Colonic mucosa (tissue), 4 donors: Measurements from ENCODE around the gene SUSD2. TPM values are rescaled to one million over a fixed set of nuclear protein-coding genes. Genes with fewer than 3 reads are reported as not detected.
"Not testable (repeated sequence)": the region's sequence is repeated elsewhere in the genome, so short reads cannot be mapped to it uniquely, and the experiment has no call there.

ENCODE experiments used
- DNase-seq: peaks from one replicate; pipeline ENCODE4 v3.0.0-alpha.2; 2020
- H3K27ac ChIP-seq: fragments of 200-600 bp; one replicate; pipeline ENCODE4 v1.8.0; 2021
- H3K27me3 ChIP-seq: fragments of 200-600 bp; one replicate; pipeline ENCODE4 v1.8.0; 2021
- H3K36me3 ChIP-seq: fragments of 200-600 bp; one replicate; pipeline ENCODE4 v1.8.0; 2021
- H3K4me1 ChIP-seq: fragments of 200-600 bp; one replicate; pipeline ENCODE4 v1.8.0; 2021; ENCODE audit warnings: mild to moderate bottlenecking
- H3K4me3 ChIP-seq: fragments of 200-600 bp; one replicate; pipeline ENCODE4 v1.8.0; 2021
- H3K9ac ChIP-seq, 2 donors: one replicate each; pipeline ENCODE4 v1.7.0; 2013; ENCODE audit warnings: control low read depth in 2 of 2, low read depth in 2 of 2, low read length in 2 of 2
- H3K9me3 ChIP-seq: fragments of 200-600 bp; one replicate; pipeline ENCODE4 v1.8.0; 2021
- CTCF ChIP-seq: fragments of 200-600 bp; IDR thresholded peaks from one replicate; pipeline ENCODE4 v1.8.0; 2022; ENCODE audit warnings: antibody characterized with exemption, mild to moderate bottlenecking
- intact Hi-C: fragments of 100-400 bp; cut with DNase I; formaldehyde crosslinking; loops from one replicate; pipeline ENCODE4 v1.14.1; 2022
- total RNA-seq, 2 donors: library from RNA; stranded (reverse); fragmentation: NEBNext Ultra II Directional in 1 of 2; extraction: Animal tissue kit (Norgen Biotek cat#: 25700) in 1 of 2; gene quantifications; one replicate each; pipeline ENCODE4 v1.2.1, GENCODE V29; 2021
- donor health status: healthy.
- donor health status: DM: no; HTN: no; CAD: no.
- donor health status: DM: no; HTN: no; CAD: no.

SUSD2 gene
- total RNA-seq, 2 donors from 2014 or later: 1.2 to 2.4 TPM

- Histone ChIP-seq H3K9ac (peak overlapping the region in 1 of 2 donors; percentile 19), H3K27ac (peak overlapping the region; percentile 64), H3K4me3 (no peak overlapping the region), H3K4me1 (peaks cover 11% of the 10 kb centered on the region), H3K36me3 (no peaks in the 10 kb centered on the region), H3K27me3 (no peaks in the 10 kb centered on the region), H3K9me3 (no peaks in the 10 kb centered on the region)
- DNase-seq: no peak
- intact Hi-C loops: no loop called here
- TF ChIP-seq CTCF: no peak
Measured at GRCh38 chr22:24207264-24208011, 26.2 kb downstream of the SUSD2 start.

GRCh38 chr22:24208012-24208749 lies 26.9 kb downstream of the SUSD2 start:
- Histone ChIP-seq H3K9ac (peak overlapping the region in 1 of 2 donors; percentile 19), H3K4me3 (no peak overlapping the region), H3K9me3 (no peaks in the 10 kb centered on the region), H3K36me3 (no peaks in the 10 kb centered on the region), H3K27me3 (no peaks in the 10 kb centered on the region), H3K27ac (peak overlapping the region; percentile 64), H3K4me1 (peaks cover 11% of the 10 kb centered on the region)
- DNase-seq: no peak
- intact Hi-C loops: no loop called here
- TF ChIP-seq CTCF: no peak

- Histone ChIP-seq H3K27me3 (no peaks in the 10 kb centered on the region), H3K4me3 (no peak overlapping the region), H3K9me3 (no peaks in the 10 kb centered on the region), H3K27ac (no peak overlapping the region), H3K9ac (no peak overlapping the region), H3K36me3 (no peaks in the 10 kb centered on the region), H3K4me1 (peaks cover 11% of the 10 kb centered on the region)
- TF ChIP-seq CTCF: no peak
- DNase-seq: no peak
- intact Hi-C loops: no loop called here
Measured at GRCh38 chr22:24209016-24209415, 27.7 kb downstream of the SUSD2 start.

- no peak overlapping the region for H3K9ac ChIP-seq
- H3K36me3 ChIP-seq: no peaks in the 10 kb centered on the region
- DNase-seq: no peak
- H3K4me3 ChIP-seq: no peak overlapping the region
- H3K27me3 ChIP-seq: no peaks in the 10 kb centered on the region
- H3K9me3 ChIP-seq: no peaks in the 10 kb centered on the region
- peaks cover 11% of the 10 kb centered on the region for H3K4me1 ChIP-seq
- no peak overlapping the region for H3K27ac ChIP-seq
- intact Hi-C loops: no loop called here
- no peak for TF ChIP-seq CTCF
Measured at GRCh38 chr22:24209687-24210086, 28.4 kb downstream of the SUSD2 start.

GRCh38 chr22:24210409-24210808 lies 29.1 kb downstream of the SUSD2 start:
- H3K4me3 ChIP-seq, H3K27me3 ChIP-seq, H3K9ac ChIP-seq, H3K36me3 ChIP-seq, H3K9me3 ChIP-seq, DNase-seq, intact Hi-C loops, H3K27ac ChIP-seq: not testable (repeated sequence)
- H3K4me1 ChIP-seq: peaks cover 11% of the 10 kb centered on the region

- DNase-seq, H3K4me3 ChIP-seq, H3K36me3 ChIP-seq, H3K9me3 ChIP-seq, H3K9ac ChIP-seq, H3K27me3 ChIP-seq, H3K27ac ChIP-seq, intact Hi-C loops: not testable (repeated sequence)
- peaks cover 11% of the 10 kb centered on the region for H3K4me1 ChIP-seq
Measured at GRCh38 chr22:24211716-24212115, 30.4 kb downstream of the SUSD2 start.

GRCh38 chr22:24213111-24213510 lies 31.8 kb downstream of the SUSD2 start:
- H3K9me3 ChIP-seq, H3K36me3 ChIP-seq, H3K27me3 ChIP-seq, H3K4me3 ChIP-seq, H3K9ac ChIP-seq, DNase-seq, H3K27ac ChIP-seq, intact Hi-C loops, H3K4me1 ChIP-seq: not testable (repeated sequence)
